Measurements from ENCODE around the gene CASKIN2. TPM values are rescaled to one million over a fixed set of nuclear protein-coding genes. Genes with fewer than 3 reads are reported as not detected.

Gene CASKIN2
- total RNA-seq, 2 experiments from 2014 or later, result 1.0 TPM; not detected in 1

GRCh38 chr17:75486951-75487350, 28.4 kb downstream of the CASKIN2 start:
- Histone ChIP-seq H2AFZ (ENCODE audit: low read length) (no peak overlapping the region; the same call in 1 of the 2 replicates), H3K79me2 (ENCODE audit: insufficient read depth, low read depth, low read length) (no peaks in the 10 kb centered on the region), H4K20me1 (ENCODE audit: insufficient read depth, low read length) (no peaks in the 10 kb centered on the region), H3K36me3 (ENCODE audit: insufficient read depth, low read length) (no peaks in the 10 kb centered on the region), H3K4me3 (ENCODE audit: low read depth, low read length, poor library complexity, severe bottlenecking) (no peak overlapping the region), H3K27ac (ENCODE audit: low read depth, low read length, poor library complexity, severe bottlenecking) (peak overlapping the region; percentile 58), H3K4me2 (ENCODE audit: low read length) (peak overlapping the region; percentile 63), H3K9me3 (ENCODE audit: low read length) (no peaks in the 10 kb centered on the region), H3K9me2 (ENCODE audit: insufficient read depth, low read length) (no peaks in the 10 kb centered on the region), H3K4me1 (ENCODE audit: insufficient read depth, low read length, poor library complexity, severe bottlenecking) (peaks cover 16% of the 10 kb centered on the region)
- DNase-seq (ENCODE audit: low spot score), result no peak
- intact Hi-C loops (cut with micrococcal nuclease; ENCODE audit: unreplicated experiment), result no loop called here
- POLR2A ChIA-PET, result interaction anchor here (1.0 to 1.5 kb wide), 3 partner anchors 10 to 31 kb away, joined by 3 read pairs; partner anchors contain the start of gene TMEM94
- TF ChIP-seq EZH2phosphoT487 (IDR thresholded peaks at IDR 0.05; ENCODE audit: borderline replicate concordance, low read depth, low read length) (no peak), CTCF (conservative IDR thresholded peaks at IDR 0.05; ENCODE audit: low read length) (no peak)
- BruUV-seq (replicated peaks), result no TSS peak
- CTCF ChIA-PET (ENCODE audit: unreplicated experiment), result interaction anchor here (0.6 kb wide), 1 partner anchor 9 kb away, joined by 3 read pairs; no protein-coding TSS in a partner anchor

- no TSS peak for BruUV-seq (replicated peaks)
- Histone ChIP-seq H3K79me2 (ENCODE audit: insufficient read depth, low read depth, low read length) (no peaks in the 10 kb centered on the region), H2AFZ (ENCODE audit: low read length) (no peak overlapping the region), H3K4me3 (ENCODE audit: low read depth, low read length, poor library complexity, severe bottlenecking) (no peak overlapping the region), H3K36me3 (ENCODE audit: insufficient read depth, low read length) (no peaks in the 10 kb centered on the region), H3K9me3 (ENCODE audit: low read length) (no peaks in the 10 kb centered on the region), H3K4me1 (ENCODE audit: insufficient read depth, low read length, poor library complexity, severe bottlenecking) (peaks cover 16% of the 10 kb centered on the region), H3K27ac (ENCODE audit: low read depth, low read length, poor library complexity, severe bottlenecking) (no peak overlapping the region), H3K9me2 (ENCODE audit: insufficient read depth, low read length) (no peaks in the 10 kb centered on the region), H4K20me1 (ENCODE audit: insufficient read depth, low read length) (no peaks in the 10 kb centered on the region), H3K4me2 (ENCODE audit: low read length) (no peak overlapping the region)
- TF ChIP-seq EZH2phosphoT487 (IDR thresholded peaks at IDR 0.05; ENCODE audit: borderline replicate concordance, low read depth, low read length) (no peak), CTCF (conservative IDR thresholded peaks at IDR 0.05; ENCODE audit: low read length) (no peak)
- ChIA-PET POLR2A (no interaction called here), CTCF (ENCODE audit: unreplicated experiment) (no interaction called here)
- no peak for DNase-seq (ENCODE audit: low spot score)
- intact Hi-C loops (cut with micrococcal nuclease; ENCODE audit: unreplicated experiment), result no loop called here
These were observed 29.2 kb downstream of the CASKIN2 start for GRCh38 chr17:75486151-75486550.

- Histone ChIP-seq H3K27ac (ENCODE audit: low read depth, low read length, poor library complexity, severe bottlenecking) (no peak overlapping the region), H3K79me2 (ENCODE audit: insufficient read depth, low read depth, low read length) (no peaks in the 10 kb centered on the region), H3K4me2 (ENCODE audit: low read length) (no peak overlapping the region), H2AFZ (ENCODE audit: low read length) (no peak overlapping the region), H3K4me3 (ENCODE audit: low read depth, low read length, poor library complexity, severe bottlenecking) (no peak overlapping the region), H4K20me1 (ENCODE audit: insufficient read depth, low read length) (no peaks in the 10 kb centered on the region), H3K4me1 (ENCODE audit: insufficient read depth, low read length, poor library complexity, severe bottlenecking) (peaks cover 16% of the 10 kb centered on the region), H3K36me3 (ENCODE audit: insufficient read depth, low read length) (no peaks in the 10 kb centered on the region), H3K9me3 (ENCODE audit: low read length) (no peaks in the 10 kb centered on the region), H3K9me2 (ENCODE audit: insufficient read depth, low read length) (no peaks in the 10 kb centered on the region)
- DNase-seq (ENCODE audit: low spot score), result no peak
- intact Hi-C loops (cut with micrococcal nuclease; ENCODE audit: unreplicated experiment), result no loop called here
- ChIA-PET CTCF (ENCODE audit: unreplicated experiment) (no interaction called here), POLR2A (no interaction called here)
- BruUV-seq (replicated peaks), result no TSS peak
- TF ChIP-seq EZH2phosphoT487 (IDR thresholded peaks at IDR 0.05; ENCODE audit: borderline replicate concordance, low read depth, low read length) (no peak), CTCF (conservative IDR thresholded peaks at IDR 0.05; ENCODE audit: low read length) (no peak)
These were observed 29.6 kb downstream of the CASKIN2 start for GRCh38 chr17:75485688-75486087.

Data from OCI-LY7 (cell line).